Measurements from ENCODE around the gene MEF2A. TPM values are rescaled to one million over a fixed set of nuclear protein-coding genes. Genes with fewer than 3 reads are reported as not detected.

MEF2A gene
- total RNA-seq, 4 donors from 2014 or later = 71.9 to 126 (median 103) TPM

GRCh38 chr15:99578809-99579208, 13.0 kb downstream of the MEF2A start:
- TF ChIP-seq, protein P1, sequence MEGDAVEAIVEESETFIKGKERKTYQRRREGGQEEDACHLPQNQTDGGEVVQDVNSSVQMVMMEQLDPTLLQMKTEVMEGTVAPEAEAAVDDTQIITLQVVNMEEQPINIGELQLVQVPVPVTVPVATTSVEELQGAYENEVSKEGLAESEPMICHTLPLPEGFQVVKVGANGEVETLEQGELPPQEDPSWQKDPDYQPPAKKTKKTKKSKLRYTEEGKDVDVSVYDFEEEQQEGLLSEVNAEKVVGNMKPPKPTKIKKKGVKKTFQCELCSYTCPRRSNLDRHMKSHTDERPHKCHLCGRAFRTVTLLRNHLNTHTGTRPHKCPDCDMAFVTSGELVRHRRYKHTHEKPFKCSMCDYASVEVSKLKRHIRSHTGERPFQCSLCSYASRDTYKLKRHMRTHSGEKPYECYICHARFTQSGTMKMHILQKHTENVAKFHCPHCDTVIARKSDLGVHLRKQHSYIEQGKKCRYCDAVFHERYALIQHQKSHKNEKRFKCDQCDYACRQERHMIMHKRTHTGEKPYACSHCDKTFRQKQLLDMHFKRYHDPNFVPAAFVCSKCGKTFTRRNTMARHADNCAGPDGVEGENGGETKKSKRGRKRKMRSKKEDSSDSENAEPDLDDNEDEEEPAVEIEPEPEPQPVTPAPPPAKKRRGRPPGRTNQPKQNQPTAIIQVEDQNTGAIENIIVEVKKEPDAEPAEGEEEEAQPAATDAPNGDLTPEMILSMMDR (IDR thresholded peaks at IDR 0.05) = no peak
- TF ChIP-seq POLR2A (IDR thresholded peaks at IDR 0.05) = no peak
- DNase-seq (ENCODE audit: low spot score in 2 of 2) = no peak
- intact Hi-C loops (cut with DNase I; ENCODE audit: low total_unique reads) = no loop called here
- no peak overlapping the region for H3K4me3 ChIP-seq (ENCODE audit: low read depth, poor library complexity, severe bottlenecking)

GRCh38 chr15:99580076-99580475, 14.3 kb downstream of the MEF2A start:
- DNase-seq (ENCODE audit: low spot score in 2 of 2) = no peak
- no peak overlapping the region for H3K4me3 ChIP-seq (ENCODE audit: low read depth, poor library complexity, severe bottlenecking)
- TF ChIP-seq, protein P1 (IDR thresholded peaks at IDR 0.05) = no peak
- no peak for TF ChIP-seq POLR2A (IDR thresholded peaks at IDR 0.05)
- intact Hi-C loops (cut with DNase I; ENCODE audit: low total_unique reads) = no loop called here
- WGBS, 2 donors = 82 to 86% methylated on average over 3 of the region's 3 CpGs

- DNase-seq (ENCODE audit: low spot score in 2 of 2) = no peak
- WGBS, 2 donors = 57 to 64% methylated on average over 4 of the region's 4 CpGs
- no peak overlapping the region for H3K4me3 ChIP-seq (ENCODE audit: low read depth, poor library complexity, severe bottlenecking)
- intact Hi-C loops (cut with DNase I; ENCODE audit: low total_unique reads) = no loop called here
- TF ChIP-seq, protein P1 (IDR thresholded peaks at IDR 0.05) = no peak
- no peak for TF ChIP-seq POLR2A (IDR thresholded peaks at IDR 0.05)
These were observed 16.8 kb downstream of the MEF2A start for GRCh38 chr15:99582508-99582960.

- TF ChIP-seq, protein P1 (IDR thresholded peaks at IDR 0.05) = no peak
- no peak for TF ChIP-seq POLR2A (IDR thresholded peaks at IDR 0.05)
- intact Hi-C loops (cut with DNase I; ENCODE audit: low total_unique reads) = no loop called here
- H3K4me3 ChIP-seq (ENCODE audit: low read depth, poor library complexity, severe bottlenecking) = no peak overlapping the region
- DNase-seq (ENCODE audit: low spot score in 2 of 2) = no peak
- WGBS, 2 donors = 70 to 87% methylated on average over 2 of the region's 2 CpGs
These were observed 18.4 kb downstream of the MEF2A start for GRCh38 chr15:99584081-99584600.

GRCh38 chr15:99586121-99586520, 20.3 kb downstream of the MEF2A start:
- intact Hi-C loops (cut with DNase I; ENCODE audit: low total_unique reads) = no loop called here
- 83 to 85% methylated on average over 1 of the region's 1 CpG for WGBS, 2 donors
- no peak for TF ChIP-seq POLR2A (IDR thresholded peaks at IDR 0.05)
- TF ChIP-seq, protein P1 (IDR thresholded peaks at IDR 0.05) = no peak
- DNase-seq (ENCODE audit: low spot score in 2 of 2) = no peak
- H3K4me3 ChIP-seq (ENCODE audit: low read depth, poor library complexity, severe bottlenecking) = no peak overlapping the region

DNA sequence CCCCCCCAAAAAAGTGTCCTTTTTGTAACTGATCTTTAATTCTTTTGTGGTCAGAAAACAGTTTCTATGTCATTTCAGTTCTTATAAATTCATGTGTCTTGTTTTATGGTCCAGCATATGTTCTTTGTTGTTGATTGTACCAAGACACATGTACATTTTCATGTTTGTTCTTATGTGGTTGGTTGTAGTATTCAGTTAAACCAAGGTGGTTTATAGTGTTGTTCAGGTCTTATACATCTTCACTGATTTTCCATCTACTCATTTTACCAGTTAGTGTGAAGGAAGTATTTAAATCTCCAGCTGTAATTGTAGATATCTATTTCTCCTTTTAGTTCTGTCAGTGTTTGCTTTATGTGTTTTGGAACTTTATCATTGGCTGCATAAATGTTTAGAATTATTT, 24.0 kb downstream of the MEF2A start:
- intact Hi-C loops (cut with DNase I; ENCODE audit: low total_unique reads) = no loop called here
- H3K4me3 ChIP-seq (ENCODE audit: low read depth, poor library complexity, severe bottlenecking) = no peak overlapping the region
- TF ChIP-seq POLR2A (IDR thresholded peaks at IDR 0.05) = no peak
- DNase-seq (ENCODE audit: low spot score in 2 of 2) = no peak

All from lower leg skin (tissue), 4 donors.